GM12874 (cell line): ENCODE measurements around the gene DISC1.

Experiments
- CTCF ChIP-seq: IDR thresholded peaks from 2 replicates; pipeline ENCODE4 v1.5.1; 2011; ENCODE audit warnings: low read depth, mild to moderate bottlenecking, control low read depth, low read length, moderate library complexity; ENCODE audit not compliant: insufficient read depth

DISC1 gene

GRCh38 chr1:231695439-231696255 is 69.1 kb downstream of the DISC1 start:
- TF ChIP-seq CTCF: no peak

GRCh38 chr1:231699784-231700183 is 73.2 kb downstream of the DISC1 start:
- no peak for TF ChIP-seq CTCF

GRCh38 chr1:231701306-231701705 is 74.7 kb downstream of the DISC1 start:
- TF ChIP-seq CTCF: no peak

GRCh38 chr1:231702331-231702730 is 75.7 kb downstream of the DISC1 start:
- no peak for TF ChIP-seq CTCF

- no peak for TF ChIP-seq CTCF
Observed at GRCh38 chr1:231702804-231703203, 76.2 kb downstream of the DISC1 start.

- TF ChIP-seq CTCF: no peak
Observed at GRCh38 chr1:231705806-231706760, 79.5 kb downstream of the DISC1 start.

- no peak for TF ChIP-seq CTCF
Observed at GRCh38 chr1:231706934-231707333, 80.3 kb downstream of the DISC1 start.
